ENCODE measurements around the gene PRKAR1B. TPM values are rescaled to one million over a fixed set of nuclear protein-coding genes. Genes with fewer than 3 reads are reported as not detected.

Gene PRKAR1B
- total RNA-seq, 2 experiments from 2014 or later, result 48.7 to 49.9 TPM

GRCh38 chr7:703049-703448 lies 24.0 kb downstream of the PRKAR1B start:
- intact Hi-C loops (cut with micrococcal nuclease), result no loop called here
- CTCF ChIA-PET, result no interaction called here
- H3K4me3 Mint-ChIP-seq, result no peak overlapping the region

GRCh38 chr7:701086-701671 lies 25.9 kb downstream of the PRKAR1B start:
- no peak overlapping the region for H3K4me3 Mint-ChIP-seq
- no peak overlapping the region for H3K27ac Mint-ChIP-seq
- intact Hi-C loops (cut with micrococcal nuclease), result no loop called here
- peaks cover 8% of the 10 kb centered on the region for H3K9me3 Mint-ChIP-seq
- no peak for DNase-seq
- no peak for TF ChIP-seq CTCF (IDR thresholded peaks at IDR 0.05)
- H3K4me1 Mint-ChIP-seq (ENCODE audit: low read depth), result peaks cover 5% of the 10 kb centered on the region
- H3K27me3 Mint-ChIP-seq, result no peaks in the 10 kb centered on the region
- H3K36me3 Mint-ChIP-seq (ENCODE audit: low read depth), result peaks cover 22% of the 10 kb centered on the region
- no peak for ATAC-seq
- ChIA-PET CTCF (no interaction called here), POLR2A (no interaction called here)

More at GRCh38 chr7:703049-703448, 24.0 kb downstream of the PRKAR1B start:
- Mint-ChIP-seq H3K9me3 (peaks cover 8% of the 10 kb centered on the region), H3K27me3 (no peaks in the 10 kb centered on the region), H3K4me1 (ENCODE audit: low read depth) (peaks cover 5% of the 10 kb centered on the region), H3K27ac (no peak overlapping the region), H3K36me3 (ENCODE audit: low read depth) (peaks cover 35% of the 10 kb centered on the region)
- ATAC-seq, result no peak
- no peak for TF ChIP-seq CTCF (IDR thresholded peaks at IDR 0.05)
- POLR2A ChIA-PET, result no interaction called here
- DNase-seq, result no peak

GRCh38 chr7:699476-700170 lies 27.5 kb downstream of the PRKAR1B start:
- ATAC-seq (no peak), DNase-seq (no peak)
- peaks cover 5% of the 10 kb centered on the region for H3K4me1 Mint-ChIP-seq (ENCODE audit: low read depth)
- H3K27ac Mint-ChIP-seq, result no peak overlapping the region
- ChIA-PET POLR2A (no interaction called here), CTCF (no interaction called here)
- no peaks in the 10 kb centered on the region for H3K27me3 Mint-ChIP-seq
- H3K4me3 Mint-ChIP-seq, result no peak overlapping the region
- no peak for TF ChIP-seq CTCF (IDR thresholded peaks at IDR 0.05)
- H3K9me3 Mint-ChIP-seq, result peaks cover 8% of the 10 kb centered on the region
- peaks cover 21% of the 10 kb centered on the region for H3K36me3 Mint-ChIP-seq (ENCODE audit: low read depth)
- intact Hi-C loops (cut with micrococcal nuclease), result no loop called here

GRCh38 chr7:698515-699475 lies 28.3 kb downstream of the PRKAR1B start:
- DNase-seq (no peak), ATAC-seq (no peak)
- no peak for TF ChIP-seq CTCF (IDR thresholded peaks at IDR 0.05)
- Mint-ChIP-seq H3K4me3 (no peak overlapping the region), H3K36me3 (ENCODE audit: low read depth) (peaks cover 17% of the 10 kb centered on the region), H3K9me3 (peaks cover 6% of the 10 kb centered on the region), H3K27me3 (no peaks in the 10 kb centered on the region), H3K4me1 (ENCODE audit: low read depth) (peaks cover 5% of the 10 kb centered on the region), H3K27ac (no peak overlapping the region)
- intact Hi-C loops (cut with micrococcal nuclease), result no loop called here
- ChIA-PET POLR2A (no interaction called here), CTCF (no interaction called here)
